Stimulated activated CD4-positive, alpha-beta T cell treated with anti-CD3 and anti-CD28 coated beads, Interleukin-4, amount 100 ng/mL, for 24 hours (primary cell): ENCODE results near the gene SLC12A4.
"Not testable (repeated sequence)": the region's sequence is repeated elsewhere in the genome, so short reads cannot be mapped to it uniquely, and the experiment has no call there.

ENCODE experiments used
- DNase-seq: peaks from one replicate; pipeline ENCODE4 v3.0.0-alpha.2; 2020

SLC12A4 gene

DNA sequence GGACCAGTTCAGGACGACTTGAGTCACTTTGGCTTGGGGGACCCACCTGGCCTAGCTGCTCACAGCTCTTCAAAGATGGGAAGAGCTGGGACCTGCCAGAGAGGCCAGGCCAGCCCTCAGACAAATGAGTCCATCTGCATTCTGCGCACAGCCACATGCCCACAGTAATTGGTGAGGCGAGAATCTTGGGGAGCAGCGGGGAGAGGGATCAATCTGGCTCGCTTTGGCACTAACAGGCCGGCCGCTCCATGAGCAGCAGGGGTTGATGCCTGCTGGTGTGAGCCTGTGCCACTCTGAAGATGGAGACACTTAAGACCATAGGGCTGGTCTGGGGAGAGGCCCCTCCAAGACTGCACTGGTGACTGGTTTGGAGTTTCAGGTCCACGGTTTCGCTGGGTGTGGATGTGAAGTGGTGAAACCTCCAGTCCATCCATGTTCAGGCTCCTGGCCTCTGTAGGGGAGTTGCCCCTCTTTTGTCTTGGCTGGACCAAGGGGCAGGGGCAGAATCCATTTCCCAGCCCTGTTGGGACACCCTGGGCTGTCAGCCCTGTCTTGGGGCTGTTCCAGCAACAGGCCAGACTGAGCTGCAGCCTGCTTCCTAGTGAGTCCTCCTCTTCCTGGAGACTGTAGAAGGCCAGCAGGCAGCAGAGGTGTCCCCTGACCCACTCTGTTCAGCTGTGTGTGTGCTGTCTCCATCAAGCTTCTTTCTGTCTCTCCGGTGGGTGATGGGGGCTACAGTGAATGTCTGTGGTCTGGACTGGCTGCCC lies 44.1 kb downstream of the SLC12A4 start:
- no peak for DNase-seq

DNA sequence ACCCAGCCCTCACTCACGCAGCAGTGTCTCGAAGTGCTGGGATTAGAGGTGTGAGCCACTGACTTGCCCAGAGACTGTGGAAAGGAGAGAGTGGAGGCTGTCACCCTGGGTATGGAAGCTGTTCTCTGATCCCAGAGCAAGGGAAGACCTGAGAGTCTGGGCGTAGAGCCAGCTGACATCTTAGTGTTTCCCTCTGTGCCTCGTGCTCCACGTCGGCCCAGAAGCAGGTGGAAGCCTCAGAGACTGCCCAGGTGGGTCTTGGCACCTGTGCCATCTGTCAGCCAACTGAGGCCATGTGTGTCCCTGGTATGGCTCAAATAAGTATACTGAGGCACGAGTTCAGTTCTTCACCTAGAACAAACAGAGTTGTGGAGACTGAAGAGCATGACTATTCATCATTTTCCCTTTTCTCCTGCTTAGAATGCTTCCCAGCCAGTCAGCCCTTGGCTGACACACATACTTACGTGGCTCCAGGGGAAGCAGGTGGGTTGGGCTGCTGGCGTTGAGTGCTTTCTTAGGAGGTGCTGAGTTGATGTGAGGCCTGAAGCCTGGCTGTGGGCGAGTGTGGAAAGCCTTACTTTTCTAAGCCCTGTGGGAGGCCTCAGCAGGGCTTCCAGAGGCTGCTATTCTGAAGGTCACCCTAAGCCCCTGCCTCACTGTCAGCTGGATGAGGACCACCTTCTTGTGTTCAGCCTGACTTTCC lies 44.9 kb downstream of the SLC12A4 start:
- DNase-seq = no peak

DNA sequence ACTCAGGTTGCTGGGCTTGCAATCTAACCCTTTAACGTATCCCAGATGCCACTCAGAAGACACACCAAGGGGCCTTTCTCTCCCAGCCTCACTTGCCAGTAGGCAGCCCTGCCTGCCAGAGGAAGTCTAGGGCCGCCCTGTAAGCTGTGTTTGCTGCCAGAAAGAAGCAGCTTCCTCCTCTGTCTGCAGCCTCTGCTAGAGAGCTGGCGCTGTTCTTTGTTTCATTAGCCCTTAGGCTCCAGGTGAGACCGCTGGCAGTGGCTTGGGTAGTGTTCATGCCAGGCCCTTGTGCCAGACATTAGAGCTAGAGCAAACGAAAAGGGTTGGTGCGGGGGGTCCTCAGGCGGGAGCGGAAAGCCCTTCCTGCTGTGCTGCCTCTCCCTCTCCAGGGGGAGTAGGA lies 45.7 kb downstream of the SLC12A4 start:
- DNase-seq = no peak

DNA sequence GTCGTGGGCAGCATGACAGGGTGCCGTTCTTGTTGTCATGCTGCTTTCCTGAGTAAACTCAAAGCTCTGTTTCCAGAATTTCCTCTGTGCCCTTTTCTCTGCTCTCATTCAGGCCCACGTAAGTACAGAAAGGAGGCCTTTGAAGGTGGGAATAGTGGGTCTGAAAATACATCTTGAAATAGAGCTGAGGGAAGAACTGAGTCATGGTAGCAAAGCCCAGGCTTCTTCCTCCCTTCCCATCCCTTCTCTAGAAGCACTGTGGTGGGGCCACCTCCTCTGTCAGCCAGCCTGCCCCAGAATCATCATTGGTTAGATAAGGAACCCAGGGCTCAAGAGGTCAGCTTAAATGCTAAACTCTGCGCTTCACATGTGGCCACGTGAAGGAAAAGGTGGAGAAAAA lies 46.2 kb downstream of the SLC12A4 start:
- DNase-seq = no peak

DNA sequence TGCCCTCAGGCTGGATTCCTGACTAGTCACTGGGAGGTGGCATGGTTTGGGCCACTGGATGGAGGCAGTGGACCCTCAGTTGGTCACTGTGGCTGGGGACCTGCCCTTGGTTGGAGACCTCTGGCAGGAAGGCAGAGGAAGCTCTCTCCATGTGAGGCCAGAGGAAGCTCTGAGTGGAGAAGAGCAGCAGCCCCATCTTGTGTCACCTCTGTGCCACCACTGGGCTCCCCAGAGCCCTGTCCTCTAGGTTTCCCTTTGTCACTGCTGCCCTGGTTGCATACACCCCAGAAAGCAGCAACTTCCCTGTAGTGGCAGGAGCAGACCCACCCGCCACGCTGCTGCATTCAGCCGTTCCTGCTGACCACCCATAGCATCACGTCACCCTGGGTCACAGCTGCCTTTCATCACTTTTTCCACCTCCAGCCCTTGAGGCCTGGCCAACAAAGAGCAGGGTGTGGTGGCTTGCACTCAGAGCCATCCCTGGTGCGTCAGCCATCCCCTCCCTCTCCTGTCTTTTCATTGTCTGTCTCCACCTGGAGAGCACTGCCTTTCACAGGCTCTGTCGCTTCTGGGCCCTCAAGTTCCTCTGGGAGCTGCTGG lies 48.7 kb downstream of the SLC12A4 start:
- no peak for DNase-seq

DNA sequence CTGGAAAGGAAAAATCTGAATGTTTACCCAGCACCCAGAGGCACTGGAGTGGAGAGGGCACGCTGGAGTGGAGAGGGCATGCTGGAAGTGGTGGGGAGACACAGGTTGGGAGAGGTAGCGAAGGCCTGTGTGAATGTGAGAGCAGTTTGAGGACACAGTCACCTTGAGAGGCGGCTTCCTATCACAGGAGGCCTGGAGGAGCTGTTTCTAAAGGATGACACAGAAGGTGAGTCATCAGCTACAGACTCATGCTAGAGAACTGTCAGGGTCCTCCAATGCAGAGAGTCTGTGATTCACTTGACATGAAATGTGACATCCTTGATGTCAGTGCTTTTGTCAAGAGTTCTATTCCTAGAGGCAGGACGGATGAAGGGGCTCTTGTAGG lies 50.6 kb downstream of the SLC12A4 start:
- peak; percentile 71 for DNase-seq

DNA sequence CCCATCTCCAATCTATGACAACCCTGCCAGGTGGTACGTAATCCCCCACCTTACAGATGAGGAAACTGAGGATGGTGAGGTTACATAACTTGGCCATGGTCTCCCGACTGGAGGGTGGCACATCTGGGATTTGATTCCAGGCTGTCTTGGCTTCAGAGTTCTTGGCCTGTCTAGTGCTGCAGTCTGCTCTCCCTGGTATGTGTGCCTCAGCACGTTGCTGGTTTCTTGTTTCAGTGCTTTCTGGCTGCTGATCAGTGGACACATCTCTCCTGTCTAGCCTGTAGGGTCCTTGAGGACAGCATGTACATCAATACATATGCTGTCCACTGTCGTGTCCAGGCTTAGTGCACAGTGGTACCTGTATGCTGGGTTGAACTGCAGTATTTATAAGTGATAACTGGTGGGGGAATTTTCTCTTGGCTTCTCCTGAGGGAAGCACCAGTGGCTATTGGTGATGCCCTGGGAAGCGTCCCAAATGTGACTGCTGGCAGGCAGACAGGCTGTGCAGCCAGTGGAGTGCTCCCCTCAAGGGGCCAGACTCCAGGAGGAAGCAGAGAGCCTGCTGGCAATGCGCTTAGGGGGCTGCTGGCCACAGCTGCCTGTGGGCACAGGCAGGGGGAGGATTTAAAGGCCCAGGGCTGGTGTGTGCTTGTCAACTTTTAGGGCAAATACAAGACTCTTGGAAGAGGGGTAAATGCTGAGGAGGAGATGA lies 51.1 kb downstream of the SLC12A4 start:
- DNase-seq = no peak

DNA sequence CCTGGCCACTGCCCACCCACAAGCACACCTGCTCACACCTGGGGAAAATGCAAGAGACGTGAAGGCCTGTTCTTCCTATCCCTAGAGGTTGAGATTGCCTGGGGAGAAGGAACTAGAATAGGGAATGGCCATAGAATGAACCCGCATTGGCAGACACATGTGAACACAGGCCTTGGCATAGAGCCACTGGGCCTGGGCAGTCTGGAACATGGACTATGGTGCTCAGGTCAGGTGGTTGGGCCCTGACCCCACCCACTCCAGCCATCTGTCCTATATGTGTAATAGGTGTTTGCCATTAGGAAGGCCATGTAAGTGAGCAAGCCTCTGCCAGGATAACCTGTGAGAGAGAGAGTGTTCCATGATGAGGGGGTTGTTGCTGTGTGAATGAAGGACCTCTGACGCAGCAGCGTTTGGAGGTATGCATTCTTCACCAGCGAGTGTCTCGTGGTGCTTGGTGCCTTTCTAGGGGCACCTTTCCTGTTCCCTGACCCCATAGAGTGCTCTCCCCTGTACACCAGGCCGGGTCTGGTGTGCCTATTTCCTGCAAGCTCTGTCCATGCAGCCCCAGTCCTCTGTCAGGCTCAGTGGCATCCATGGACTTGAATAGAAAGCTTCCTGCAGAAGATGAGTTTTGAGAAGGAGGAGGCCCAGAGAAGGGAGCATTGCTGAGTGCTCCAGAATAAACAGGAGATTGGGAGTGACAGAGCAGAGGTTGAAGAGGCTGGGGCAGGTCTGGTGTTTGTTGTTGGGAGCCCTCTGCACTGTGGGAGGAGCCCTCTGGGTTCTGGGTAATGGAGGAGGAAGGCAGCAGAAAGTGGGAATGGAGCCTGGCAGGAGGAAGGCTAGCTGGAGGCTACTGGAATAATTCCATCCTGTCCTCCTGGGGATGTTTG lies 52.4 kb downstream of the SLC12A4 start:
- no peak for DNase-seq

DNA sequence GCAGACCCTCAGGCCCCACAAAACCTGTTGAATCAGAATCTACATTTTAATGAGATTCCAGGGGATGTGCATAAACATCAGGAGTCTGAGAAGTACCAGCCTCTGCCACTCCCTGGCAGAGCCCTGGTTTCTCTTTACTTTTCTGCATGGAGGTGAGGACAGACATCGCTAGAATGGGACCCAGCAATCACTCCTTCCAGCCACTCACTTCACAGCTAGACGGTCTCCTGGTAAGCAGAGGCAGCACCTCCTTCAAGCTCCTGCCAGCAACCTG lies 53.0 kb downstream of the SLC12A4 start:
- not testable (repeated sequence) for DNase-seq

DNA sequence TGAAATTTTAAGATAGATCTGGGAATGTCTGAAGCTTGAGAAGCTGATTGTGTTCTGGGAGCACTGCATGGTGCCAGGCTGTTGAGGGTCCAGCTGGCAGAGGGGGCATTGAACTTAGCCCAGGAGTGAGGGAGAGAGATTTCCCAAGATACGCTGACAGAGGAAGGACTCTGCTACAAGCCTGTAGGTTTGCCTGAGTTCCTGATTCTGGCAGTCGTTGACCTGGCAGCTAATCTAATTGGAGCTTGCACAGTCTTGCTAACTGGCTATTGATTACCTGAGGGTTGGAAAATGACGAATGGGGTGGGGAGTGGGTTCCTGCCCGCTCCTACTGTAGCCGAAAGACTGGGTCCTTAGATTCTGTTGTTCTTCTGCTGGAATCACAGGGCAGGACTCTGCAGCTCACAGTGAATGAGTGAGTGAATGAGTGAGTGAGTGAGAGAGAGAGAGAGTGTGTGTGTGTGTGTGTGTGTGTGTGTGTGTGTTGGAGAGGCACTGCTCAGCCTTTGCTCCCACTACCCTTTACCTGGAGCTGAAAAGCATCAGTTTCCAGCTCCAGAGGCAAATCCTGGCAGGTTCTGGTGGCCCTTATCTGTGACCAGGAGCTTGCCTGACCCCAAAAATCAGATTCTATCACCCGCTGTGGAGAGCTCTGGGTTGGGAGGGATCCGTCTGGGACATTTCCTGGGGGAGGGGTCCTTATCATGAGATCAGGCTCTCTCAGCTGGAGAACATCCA lies 53.5 kb downstream of the SLC12A4 start:
- no peak for DNase-seq

DNA sequence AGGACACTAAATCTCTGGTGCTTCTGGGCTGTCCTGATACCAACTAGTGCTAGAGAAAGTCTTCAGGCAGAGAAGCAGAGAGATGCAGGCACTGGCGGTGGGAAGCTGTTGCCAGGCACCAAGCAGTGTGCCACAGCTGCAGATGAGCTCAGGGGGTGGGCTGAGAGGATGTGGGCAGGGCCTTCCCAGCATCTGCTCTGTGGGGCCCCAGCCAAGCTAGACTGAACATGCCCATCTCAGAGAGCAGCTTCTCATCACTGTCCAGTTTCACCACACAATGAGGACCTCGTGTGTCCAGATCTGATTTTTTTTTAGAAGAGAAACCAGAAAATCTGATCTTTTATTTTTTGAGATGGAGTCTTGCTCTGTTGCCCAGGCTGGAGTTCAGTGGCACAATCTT lies 58.3 kb downstream of the SLC12A4 start:
- DNase-seq = no peak

DNA sequence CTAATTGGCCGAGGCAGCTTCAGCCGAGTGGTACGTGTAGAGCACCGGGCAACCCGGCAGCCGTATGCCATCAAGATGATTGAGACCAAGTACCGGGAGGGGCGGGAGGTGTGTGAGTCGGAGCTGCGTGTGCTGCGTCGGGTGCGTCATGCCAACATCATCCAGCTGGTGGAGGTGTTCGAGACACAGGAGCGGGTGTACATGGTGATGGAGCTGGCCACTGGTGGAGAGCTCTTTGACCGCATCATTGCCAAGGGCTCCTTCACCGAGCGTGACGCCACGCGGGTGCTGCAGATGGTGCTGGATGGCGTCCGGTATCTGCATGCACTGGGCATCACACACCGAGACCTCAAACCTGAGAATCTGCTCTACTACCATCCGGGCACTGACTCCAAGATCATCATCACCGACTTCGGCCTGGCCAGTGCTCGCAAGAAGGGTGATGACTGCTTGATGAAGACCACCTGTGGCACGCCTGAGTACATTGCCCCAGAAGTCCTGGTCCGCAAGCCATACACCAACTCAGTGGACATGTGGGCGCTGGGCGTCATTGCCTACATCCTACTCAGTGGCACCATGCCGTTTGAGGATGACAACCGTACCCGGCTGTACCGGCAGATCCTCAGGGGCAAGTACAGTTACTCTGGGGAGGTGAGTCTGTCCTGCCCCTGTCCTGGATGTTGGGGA lies 59.2 kb downstream of the SLC12A4 start:
- no peak for DNase-seq

DNA sequence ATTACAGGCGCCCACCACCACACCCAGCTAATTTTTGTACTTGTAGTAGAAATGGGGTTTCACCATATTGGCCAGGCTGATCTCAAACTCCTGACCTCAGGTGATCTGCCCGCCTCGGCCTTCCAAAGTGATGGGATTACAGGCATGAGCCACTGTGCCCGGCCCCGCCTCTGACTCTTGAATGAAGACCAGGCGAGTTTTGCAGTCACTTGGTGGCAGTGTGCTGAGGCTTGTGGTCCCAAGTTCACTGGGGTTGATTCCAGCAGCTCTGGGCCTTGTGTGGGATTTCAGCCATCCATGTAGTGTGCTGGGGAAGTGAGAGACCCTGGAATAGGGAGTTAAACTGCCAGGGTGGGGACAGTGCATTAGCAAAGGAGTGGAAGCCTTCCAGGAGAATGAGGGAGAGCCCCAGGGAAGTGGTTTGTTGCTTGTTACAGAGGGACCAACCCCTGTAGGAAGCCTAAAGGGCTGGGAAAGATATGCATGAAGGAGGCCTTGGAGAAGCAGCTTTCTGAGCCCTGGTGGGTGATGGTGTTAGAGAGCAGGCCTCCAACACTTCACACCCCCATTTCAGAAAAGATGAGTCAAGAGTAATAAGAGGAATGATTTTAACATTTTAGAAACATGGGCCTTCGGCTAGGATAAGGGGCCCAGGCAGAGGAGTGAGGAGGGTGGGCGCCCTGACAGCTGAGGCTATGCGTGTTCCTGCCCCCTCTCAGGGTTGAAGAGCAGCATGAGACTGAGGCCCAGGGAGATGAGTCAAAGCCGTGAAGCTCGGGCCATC lies 60.8 kb downstream of the SLC12A4 start:
- DNase-seq = no peak

DNA sequence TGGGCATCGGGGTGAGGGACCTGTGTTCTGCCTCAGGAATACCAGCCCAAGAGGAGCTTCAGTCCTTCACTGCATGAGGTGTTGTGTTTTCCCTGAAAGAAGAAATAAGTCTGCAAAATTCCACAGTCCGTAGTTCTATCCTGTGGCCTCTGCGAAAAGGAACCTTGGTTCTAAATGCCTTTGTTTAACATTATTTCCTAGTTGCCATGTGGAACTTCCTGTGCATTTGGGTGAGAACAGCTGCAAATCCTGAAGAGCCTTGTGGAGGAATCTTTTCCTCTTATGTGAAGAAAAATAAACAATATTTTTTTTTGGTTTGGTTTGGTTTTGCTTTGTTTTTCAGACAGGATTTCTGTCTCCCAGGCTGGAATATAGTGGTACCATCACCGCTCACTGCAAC lies 65.6 kb downstream of the SLC12A4 start:
- no peak for DNase-seq

DNA sequence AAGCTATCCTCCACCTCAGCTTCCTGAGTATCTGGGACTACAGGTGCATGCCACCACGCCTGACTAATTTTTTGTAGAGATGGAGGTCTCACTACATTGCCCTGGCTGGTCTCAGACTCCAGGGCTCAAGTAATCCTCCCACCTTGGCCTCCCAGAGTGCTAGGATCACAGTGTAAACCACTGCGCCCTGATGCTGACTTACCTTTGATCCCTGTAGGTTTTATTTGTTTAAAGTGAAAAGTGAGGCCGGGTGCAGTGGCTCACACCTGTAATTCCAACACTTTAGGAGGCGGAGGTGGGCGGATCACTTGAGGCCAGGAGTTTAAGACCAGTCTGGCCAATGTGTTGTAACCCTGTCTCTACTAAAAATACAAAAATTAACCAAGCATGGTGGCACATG lies 66.7 kb downstream of the SLC12A4 start:
- no peak for DNase-seq

DNA sequence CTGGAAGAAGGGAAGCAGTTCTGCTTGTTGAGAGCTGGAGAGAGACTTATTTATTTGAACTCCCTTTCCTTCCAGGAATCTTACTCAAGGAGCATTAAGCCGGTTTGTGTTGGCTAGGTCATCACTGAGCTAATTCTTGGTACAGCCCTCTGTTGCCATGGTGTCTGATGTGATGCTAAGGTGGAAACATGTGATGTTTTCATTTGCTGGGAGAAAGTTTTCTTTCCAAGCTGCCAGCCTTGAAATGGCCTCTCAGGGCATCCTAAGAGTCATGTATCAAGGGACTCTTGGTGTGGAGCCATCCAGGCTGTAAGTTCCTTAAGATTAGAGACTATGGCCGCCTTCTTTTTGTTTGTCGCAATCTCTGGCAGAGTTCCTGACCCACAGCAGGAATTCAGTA lies 71.2 kb downstream of the SLC12A4 start:
- no peak for DNase-seq

DNA sequence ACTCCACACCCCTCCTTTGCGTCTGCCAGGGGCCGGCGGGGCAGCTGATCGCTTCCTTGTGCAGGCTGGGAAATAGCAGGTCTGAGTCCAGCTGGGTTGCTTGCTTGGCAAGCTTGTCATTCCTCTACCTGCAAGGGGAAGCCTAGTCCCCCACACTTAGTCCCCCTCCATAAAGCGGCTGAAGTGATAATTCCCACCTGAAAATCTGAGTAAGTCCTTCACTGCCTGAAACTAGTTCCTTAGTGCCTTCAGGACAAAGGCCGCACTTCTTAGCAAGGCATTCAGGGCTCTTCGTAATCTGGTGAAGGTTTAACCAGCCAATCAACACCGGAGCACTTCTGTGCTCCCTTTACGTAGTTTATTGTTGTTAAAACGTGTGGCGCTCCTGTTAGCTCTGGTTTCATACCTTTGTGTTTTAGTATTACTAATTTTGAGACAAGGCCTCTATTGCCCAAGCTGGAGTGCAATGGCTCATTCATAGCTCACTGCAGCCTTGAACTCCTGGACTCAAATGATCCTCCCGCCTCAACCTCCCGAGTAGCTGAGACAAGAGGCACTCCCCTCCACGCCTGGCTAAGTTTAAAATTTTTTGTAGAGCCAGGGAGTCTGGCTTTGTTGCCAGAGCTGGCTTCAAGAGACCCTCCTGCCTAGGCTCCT lies 74.6 kb downstream of the SLC12A4 start:
- peak; percentile 15 for DNase-seq
